ENCODE results near the gene VAMP4. TPM values are rescaled to one million over a fixed set of nuclear protein-coding genes. Genes with fewer than 3 reads are reported as not detected.
"Not testable (repeated sequence)": the region's sequence is repeated elsewhere in the genome, so short reads cannot be mapped to it uniquely, and the experiment has no call there.

VAMP4 gene
- polyA plus RNA-seq, 4 donors, result 15.2 to 19.3 (median 19.0) TPM

DNA sequence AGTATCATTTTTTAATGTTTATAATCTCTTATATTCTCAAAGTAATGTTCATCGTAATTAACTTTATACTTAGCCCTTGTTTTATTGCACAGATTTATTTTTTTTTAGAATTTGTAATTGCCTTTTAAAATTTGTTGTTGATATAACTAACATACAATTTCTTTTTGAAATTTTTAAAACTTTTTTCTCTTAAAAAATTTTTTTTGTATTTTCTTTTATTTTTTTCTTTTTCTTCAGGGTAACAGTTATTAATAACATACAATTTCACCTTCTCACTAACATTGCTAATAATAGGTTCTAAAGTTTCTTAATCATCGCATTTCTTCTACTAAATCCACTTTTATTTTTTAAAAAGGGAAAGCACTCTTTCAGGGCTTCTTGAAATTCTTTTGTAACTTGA, 11.3 kb upstream of the VAMP4 start:
- DNase-seq (ENCODE audit: low read depth in 4 of 4, low spot score in 3 of 4), result no peak

DNA sequence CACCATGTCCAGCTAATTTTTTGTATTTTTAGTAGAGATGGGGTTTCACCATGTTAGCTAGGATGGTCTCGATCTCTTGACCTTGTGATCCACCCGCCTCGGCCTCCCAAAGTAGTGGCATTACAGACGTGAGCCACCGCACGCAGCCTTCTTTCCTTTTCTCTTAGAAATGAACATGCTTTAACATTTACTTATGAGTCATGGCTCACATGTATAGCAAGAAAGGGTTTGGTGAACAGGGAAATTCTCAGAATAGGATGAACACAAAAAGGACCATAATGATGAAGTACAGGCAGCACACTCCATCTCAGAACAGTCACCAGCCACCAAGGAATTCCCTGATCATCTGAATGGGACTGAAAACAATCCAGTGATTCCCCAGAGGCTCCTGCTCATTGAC, 9.4 kb upstream of the VAMP4 start:
- no peak for DNase-seq (ENCODE audit: low read depth in 4 of 4, low spot score in 3 of 4)

DNA sequence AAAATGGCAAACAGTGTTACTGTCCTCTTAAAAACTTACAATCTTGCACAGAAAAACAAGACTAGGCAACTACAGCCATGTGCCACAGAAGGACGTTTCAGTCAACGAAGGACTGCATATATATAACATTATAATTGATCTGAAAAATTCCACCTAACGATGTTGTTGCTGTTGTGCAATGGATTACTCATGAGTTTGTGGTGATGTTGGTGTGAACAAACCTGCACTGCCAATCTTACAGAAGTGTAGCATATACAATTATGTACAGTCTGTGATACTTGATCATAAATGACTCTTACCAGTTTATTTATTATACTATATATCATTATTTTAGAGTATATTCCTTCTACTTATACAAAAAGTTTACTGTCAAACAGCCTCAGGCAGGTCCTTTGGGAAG, 6.8 kb upstream of the VAMP4 start:
- DNase-seq (ENCODE audit: low read depth in 4 of 4, low spot score in 3 of 4), result no peak

GRCh38 chr1:171744986-171745385, 3.1 kb upstream of the VAMP4 start:
- DNase-seq (ENCODE audit: low read depth in 4 of 4, low spot score in 3 of 4), result no peak

DNA sequence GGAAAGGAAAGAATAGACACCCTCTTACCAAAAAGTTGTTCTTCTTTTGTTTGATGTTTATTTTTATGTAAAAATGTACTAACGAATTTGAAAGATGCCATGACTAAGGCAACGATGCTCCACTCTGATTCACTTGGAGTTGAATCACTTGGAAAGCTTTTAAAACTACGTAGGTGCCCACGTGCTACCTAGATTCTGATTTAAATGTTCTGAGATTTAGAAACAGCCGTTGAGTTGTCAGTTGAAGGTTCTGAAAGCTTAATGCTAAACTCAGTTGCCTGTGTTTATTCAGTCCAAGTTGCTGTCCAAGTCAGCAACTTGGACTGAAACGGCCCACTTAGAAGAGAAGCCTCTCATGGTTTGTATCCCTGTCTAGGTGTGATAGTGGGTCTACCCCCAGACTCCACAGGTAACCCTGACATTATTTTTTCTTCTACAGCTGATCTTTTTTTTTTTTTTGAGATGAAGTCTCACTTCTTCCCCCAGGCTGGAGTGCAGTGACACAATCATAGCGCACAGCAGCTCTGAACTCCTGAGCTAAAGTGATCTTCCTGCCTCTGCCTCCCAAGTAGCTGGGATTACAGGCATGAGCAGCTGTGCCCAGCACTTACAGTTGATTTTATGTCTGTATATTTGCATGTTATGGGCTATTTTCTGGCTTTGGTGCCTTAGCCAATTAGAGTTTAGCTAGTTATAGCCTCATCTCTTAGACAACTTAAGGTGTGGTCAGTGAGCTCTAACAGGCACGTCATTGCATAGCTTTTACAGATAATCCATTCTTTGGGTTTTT, 1.4 kb upstream of the VAMP4 start:
- peak in 2 of 4 donors; percentile 4 to 7 for DNase-seq (ENCODE audit: low read depth in 4 of 4, low spot score in 3 of 4)

DNA sequence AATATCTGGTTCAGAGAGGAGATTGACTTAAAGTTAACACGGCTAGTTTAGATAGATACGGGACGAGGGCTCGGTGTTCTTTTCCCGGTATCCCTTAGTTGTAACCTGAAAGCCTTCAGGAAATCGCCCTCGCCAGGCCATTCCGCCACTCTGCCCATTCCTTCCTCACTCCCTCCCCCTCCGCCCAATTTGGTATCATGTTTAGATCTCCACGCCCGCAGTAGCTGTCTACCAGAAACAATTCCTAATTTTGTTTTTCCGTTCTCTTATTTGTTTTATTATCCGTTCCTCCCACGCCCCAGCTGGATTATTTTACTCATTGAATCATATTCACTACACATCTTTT, 685 bp upstream of the VAMP4 start:
- peak in 2 of 4 donors; percentile 37 to 51 for DNase-seq (ENCODE audit: low read depth in 4 of 4, low spot score in 3 of 4)

GRCh38 chr1:171740987-171741871, 636 bp downstream of the VAMP4 start:
- peak in 1 of 4 donors; percentile 27 for DNase-seq (ENCODE audit: low read depth in 4 of 4, low spot score in 3 of 4)

DNA sequence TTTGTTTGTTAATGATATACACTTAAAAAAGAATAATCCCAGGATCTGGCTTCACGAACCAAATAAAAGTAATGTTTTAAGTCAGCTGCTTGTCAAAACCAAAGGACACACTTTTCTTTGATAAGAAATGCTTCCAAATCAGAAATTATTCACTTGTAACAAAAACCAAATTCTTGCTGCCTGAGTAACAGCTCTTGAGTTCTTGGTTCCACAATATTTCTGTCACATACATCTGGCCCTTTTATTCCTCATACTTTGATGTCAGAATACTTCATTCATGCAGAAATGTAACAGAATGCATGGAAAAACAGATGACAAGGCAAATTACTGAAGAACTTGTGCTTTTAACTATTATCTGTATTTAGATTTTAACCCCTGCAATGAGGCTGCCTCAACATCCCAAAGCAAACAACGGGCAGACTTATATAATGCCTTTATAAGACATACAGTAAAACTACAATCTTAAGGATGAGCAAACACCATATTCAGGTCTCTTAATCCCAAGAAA, 1.5 kb downstream of the VAMP4 start:
- DNase-seq (ENCODE audit: low read depth in 4 of 4, low spot score in 3 of 4), result no peak

DNA sequence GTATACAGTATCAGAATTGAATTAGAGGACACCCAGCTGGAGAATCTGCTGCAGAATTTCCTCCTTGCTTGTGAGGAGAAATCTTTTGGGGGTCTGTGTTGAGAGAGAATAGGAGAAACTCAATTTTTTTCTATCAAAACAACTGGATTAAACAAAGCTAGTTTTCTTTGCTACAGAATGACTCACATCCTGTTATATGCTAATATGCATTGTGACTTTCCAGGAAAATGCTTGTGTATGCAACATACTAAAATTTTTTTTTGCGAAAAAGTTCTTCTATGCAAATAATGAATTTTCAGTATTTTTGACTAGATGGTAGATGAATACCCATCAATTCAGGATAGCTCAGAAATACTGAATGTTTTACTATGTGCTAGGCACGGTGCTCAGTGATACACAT, 2.2 kb downstream of the VAMP4 start:
- no peak for DNase-seq (ENCODE audit: low read depth in 4 of 4, low spot score in 3 of 4)

GRCh38 chr1:171738911-171739310, 3.0 kb downstream of the VAMP4 start:
- no peak for DNase-seq (ENCODE audit: low read depth in 4 of 4, low spot score in 3 of 4)

- DNase-seq (ENCODE audit: low read depth in 4 of 4, low spot score in 3 of 4), result no peak
Measured at GRCh38 chr1:171736196-171736595, 5.7 kb downstream of the VAMP4 start.

DNA sequence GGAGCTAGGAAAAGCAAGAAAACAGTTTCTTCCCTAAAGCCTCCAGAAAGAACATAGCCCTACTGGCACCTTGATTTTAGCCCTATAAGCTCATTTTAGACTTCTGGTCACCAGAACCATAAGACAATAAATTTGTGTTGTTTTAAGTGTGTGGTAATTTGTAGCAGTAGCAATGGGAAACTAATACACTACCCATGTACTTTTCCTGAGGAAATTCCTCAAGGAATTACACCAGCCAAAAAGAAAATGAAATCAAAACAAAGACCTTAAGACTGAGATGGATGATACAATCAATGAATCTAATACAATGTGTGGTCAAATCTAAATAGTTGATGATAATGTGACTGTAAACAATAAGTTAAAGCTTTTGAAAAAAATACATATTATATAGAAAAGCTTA, 11.8 kb downstream of the VAMP4 start:
- no peak for DNase-seq (ENCODE audit: low read depth in 4 of 4, low spot score in 3 of 4)

- DNase-seq (ENCODE audit: low read depth in 4 of 4, low spot score in 3 of 4), result no peak
Measured at GRCh38 chr1:171727778-171728177, 14.1 kb downstream of the VAMP4 start.

GRCh38 chr1:171723180-171723579, 18.7 kb downstream of the VAMP4 start:
- DNase-seq (ENCODE audit: low read depth in 4 of 4, low spot score in 3 of 4), result not testable (repeated sequence)

DNA sequence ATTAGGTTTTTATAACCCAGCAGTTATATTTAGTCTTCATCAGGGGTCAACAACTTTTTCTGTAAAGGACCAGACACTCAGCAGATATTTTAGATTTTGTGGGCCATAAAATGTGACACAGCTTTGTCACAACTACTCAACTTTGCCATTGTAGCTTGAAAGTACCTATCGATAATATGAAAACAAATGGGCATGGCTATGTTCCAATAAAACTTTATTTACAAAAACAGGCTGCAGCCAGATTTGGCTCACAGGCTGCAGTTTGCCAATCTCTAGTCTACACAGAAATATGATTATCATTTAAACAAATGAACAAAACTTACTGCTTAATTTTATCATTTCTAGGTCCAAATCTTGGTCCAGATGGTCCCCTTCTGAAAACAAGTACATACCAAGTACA, 23.0 kb downstream of the VAMP4 start:
- no peak for DNase-seq (ENCODE audit: low read depth in 4 of 4, low spot score in 3 of 4)

- DNase-seq (ENCODE audit: low read depth in 4 of 4, low spot score in 3 of 4), result no peak
Measured at GRCh38 chr1:171718216-171718615, 23.6 kb downstream of the VAMP4 start.

GRCh38 chr1:171717062-171717718, 24.7 kb downstream of the VAMP4 start:
- DNase-seq (ENCODE audit: low read depth in 4 of 4, low spot score in 3 of 4), result no peak

- DNase-seq (ENCODE audit: low read depth in 4 of 4, low spot score in 3 of 4), result no peak
Measured at GRCh38 chr1:171716616-171717015, 25.2 kb downstream of the VAMP4 start.

- DNase-seq (ENCODE audit: low read depth in 4 of 4, low spot score in 3 of 4), result peak; percentile 3 to 20 (median 13)
Measured at GRCh38 chr1:171715813-171716251, 26.0 kb downstream of the VAMP4 start.

- DNase-seq (ENCODE audit: low read depth in 4 of 4, low spot score in 3 of 4), result no peak
Measured at GRCh38 chr1:171712341-171712740, 29.5 kb downstream of the VAMP4 start.

- no peak for DNase-seq (ENCODE audit: low read depth in 4 of 4, low spot score in 3 of 4)
Measured at GRCh38 chr1:171711643-171712042, 30.2 kb downstream of the VAMP4 start.
